Activated CD4-positive, alpha-beta T cell treated with anti-CD3 and anti-CD28 coated beads for 36 hours (primary cell): Measurements from ENCODE around the gene JAML. TPM values are rescaled to one million over a fixed set of nuclear protein-coding genes. Genes with fewer than 3 reads are reported as not detected.
"Not testable (repeated sequence)": the region's sequence is repeated elsewhere in the genome, so short reads cannot be mapped to it uniquely, and the experiment has no call there.

ENCODE experiments used
- ATAC-seq: fragments of 200-7000 bp; cut with Tn5 transposase; one replicate; pipeline ENCODE4 v1.10.0; 2021; ENCODE audit warnings: mild to moderate bottlenecking, moderate library complexity
- CTCF ChIA-PET: fragments of 350-600 bp; sonication (Branson Sonifier 250); formaldehyde crosslinking; loops from one replicate; lab custom pipeline; 2021; ENCODE audit warnings: antibody characterized with exemption; lab: Charles Lee
- POLR2A ChIA-PET: fragments of 350-600 bp; sonication (Branson Sonifier 250); formaldehyde crosslinking; loops from one replicate; lab custom pipeline; 2021; ENCODE audit warnings: antibody characterized with exemption, inconsistent platforms; lab: Charles Lee
- DNase-seq: peaks from one replicate; pipeline ENCODE4 v3.0.0-alpha.2; 2020
- H3K27ac Mint-ChIP-seq: one replicate; pipeline ENCODE4 v1.8.0; 2021; ENCODE audit warnings: mixed read lengths
- H3K27me3 Mint-ChIP-seq: one replicate; pipeline ENCODE4 v1.8.0; 2021; ENCODE audit warnings: mixed read lengths
- H3K36me3 Mint-ChIP-seq: one replicate; pipeline ENCODE4 v1.8.0; 2021; ENCODE audit warnings: low read depth, mixed read lengths
- H3K4me1 Mint-ChIP-seq: one replicate; pipeline ENCODE4 v1.8.0; 2021; ENCODE audit warnings: mixed read lengths
- H3K4me3 Mint-ChIP-seq: one replicate; pipeline ENCODE4 v1.8.0; 2021; ENCODE audit warnings: mild to moderate bottlenecking, moderate library complexity, mixed read lengths
- H3K9me3 Mint-ChIP-seq: one replicate; pipeline ENCODE4 v1.8.0; 2021; ENCODE audit warnings: low read depth, mixed read lengths
- intact Hi-C, 2 experiments: fragments of 100-400 bp; cut with DNase I in 1 of 2; cut with micrococcal nuclease in 1 of 2; formaldehyde crosslinking; loops; one replicate each; pipeline versions ENCODE4 v1.14.2 to v1.15.1; 2022 to 2024; cut with DNase I, micrococcal nuclease
- total RNA-seq, 2 experiments: library from RNA; stranded (reverse); gene quantifications; one replicate each; pipeline ENCODE4 v1.2.3, GENCODE V29; 2021

The JAML gene
- total RNA-seq, 2 experiments from 2014 or later = 168 to 193 TPM

GRCh38 chr11:118200901-118201680, 23.7 kb downstream of the JAML start:
- peak; percentile 72 for DNase-seq
- ChIA-PET CTCF (interaction anchor here (1.3 to 1.8 kb wide), 3 partner anchors 16 to 51 kb away, joined by 3 to 16 read pairs (median 4); no protein-coding TSS in a partner anchor), POLR2A (interaction anchor here (1.2 to 1.4 kb wide), 2 partner anchors 14 to 23 kb away, joined by 5 to 8 read pairs; partner anchors contain the start of gene JAML)
- peaks cover 31% of the 10 kb centered on the region for H3K36me3 Mint-ChIP-seq
- ATAC-seq = peak; percentile 88
- H3K9me3 Mint-ChIP-seq = no peaks in the 10 kb centered on the region
- H3K4me3 Mint-ChIP-seq = no peak overlapping the region
- H3K27me3 Mint-ChIP-seq = no peaks in the 10 kb centered on the region
- no peak overlapping the region for H3K27ac Mint-ChIP-seq
- intact Hi-C loops = loop anchor here (1.0 to 5.0 kb wide), 8 partner anchors 16 to 371 kb away; partner anchors contain the start of genes ARCN1 (in 1 of the 2), CD3D (in 1 of the 2), CD3G (in 1 of the 2) and JAML (in 1 of the 2)
- H3K4me1 Mint-ChIP-seq = peaks cover 14% of the 10 kb centered on the region

GRCh38 chr11:118200497-118200896, 24.3 kb downstream of the JAML start:
- H3K4me3 Mint-ChIP-seq = no peak overlapping the region
- CTCF ChIA-PET = interaction anchor here (1.3 to 2.8 kb wide), 6 partner anchors 16 to 91 kb away, joined by 3 to 27 read pairs (median 9); partner anchors contain the start of gene JAML

GRCh38 chr11:118199135-118199534, 25.7 kb downstream of the JAML start:
- Mint-ChIP-seq H3K36me3 (peaks cover 48% of the 10 kb centered on the region), H3K9me3 (no peaks in the 10 kb centered on the region), H3K27ac (peak overlapping the region; percentile 83), H3K4me3 (peak overlapping the region; percentile 18), H3K27me3 (no peaks in the 10 kb centered on the region), H3K4me1 (peaks cover 14% of the 10 kb centered on the region)
- intact Hi-C loops = no loop called here
- POLR2A ChIA-PET = interaction anchor here (0.6 to 1.6 kb wide), 10 partner anchors 10 to 244 kb away, joined by 3 to 10 read pairs (median 6); partner anchors contain the start of gene JAML
- DNase-seq = no peak
- CTCF ChIA-PET = interaction anchor here (0.6 to 2.8 kb wide), 58 partner anchors 9 to 371 kb away, joined by 3 to 27 read pairs (median 6); partner anchors contain the start of genes CD3D, CD3E, CD3G and JAML
- ATAC-seq = no peak

More at GRCh38 chr11:118200497-118200896, 24.3 kb downstream of the JAML start:
- Mint-ChIP-seq H3K9me3 (no peaks in the 10 kb centered on the region), H3K27ac (no peak overlapping the region), H3K36me3 (peaks cover 35% of the 10 kb centered on the region), H3K27me3 (no peaks in the 10 kb centered on the region), H3K4me1 (peaks cover 14% of the 10 kb centered on the region)
- no peak for DNase-seq
- POLR2A ChIA-PET = interaction anchor here (1.1 kb wide), 1 partner anchor 16 kb away, joined by 5 read pairs; no protein-coding TSS in a partner anchor
- intact Hi-C loops = loop anchor here (2.0 to 5.0 kb wide), 4 partner anchors 142 to 372 kb away; partner anchors contain the start of genes ARCN1 (in 1 of the 2), CD3D (in 1 of the 2) and CD3G (in 1 of the 2)
- ATAC-seq = no peak

GRCh38 chr11:118198370-118198769, 26.4 kb downstream of the JAML start:
- peaks cover 14% of the 10 kb centered on the region for H3K4me1 Mint-ChIP-seq
- peak; percentile 35 for ATAC-seq
- peak overlapping the region; percentile 71 for H3K27ac Mint-ChIP-seq
- no peaks in the 10 kb centered on the region for H3K27me3 Mint-ChIP-seq
- CTCF ChIA-PET = interaction anchor here (0.6 to 2.8 kb wide), 69 partner anchors 10 to 815 kb away, joined by 3 to 27 read pairs (median 5); partner anchors contain the start of genes CD3D, CD3E, CD3G and JAML
- POLR2A ChIA-PET = interaction anchor here (0.6 to 1.6 kb wide), 12 partner anchors 10 to 572 kb away, joined by 3 to 10 read pairs (median 5); partner anchors contain the start of gene JAML
- peaks cover 56% of the 10 kb centered on the region for H3K36me3 Mint-ChIP-seq
- intact Hi-C loops = loop anchor here (1.0 kb wide), 4 partner anchors 53 to 290 kb away; no protein-coding TSS in a partner anchor
- peak; percentile 92 for DNase-seq
- H3K9me3 Mint-ChIP-seq = no peaks in the 10 kb centered on the region
- H3K4me3 Mint-ChIP-seq = peak overlapping the region; percentile 20

GRCh38 chr11:118194835-118195627, 29.8 kb downstream of the JAML start:
- Mint-ChIP-seq H3K27me3 (no peaks in the 10 kb centered on the region), H3K36me3 (peaks cover 80% of the 10 kb centered on the region), H3K27ac (no peak overlapping the region), H3K4me3 (no peak overlapping the region), H3K9me3 (peaks cover 8% of the 10 kb centered on the region), H3K4me1 (peaks cover 14% of the 10 kb centered on the region)
- ATAC-seq = no peak
- ChIA-PET CTCF (interaction anchor here (0.5 to 1.3 kb wide), 10 partner anchors 15 to 411 kb away, joined by 3 to 6 read pairs (median 3); no protein-coding TSS in a partner anchor), POLR2A (interaction anchor here (0.6 kb wide), 1 partner anchor 188 kb away, joined by 3 read pairs; no protein-coding TSS in a partner anchor)
- DNase-seq = no peak
- intact Hi-C loops = no loop called here

- no peak for ATAC-seq
- no peak for DNase-seq
- Mint-ChIP-seq H3K27me3 (peaks cover 2% of the 10 kb centered on the region), H3K4me1 (peaks cover 10% of the 10 kb centered on the region), H3K27ac (peak overlapping the region; percentile 43), H3K36me3 (peaks cover 75% of the 10 kb centered on the region), H3K4me3 (no peak overlapping the region), H3K9me3 (peaks cover 8% of the 10 kb centered on the region)
- ChIA-PET POLR2A (no interaction called here), CTCF (interaction anchor here (0.9 to 1.1 kb wide), 3 partner anchors 14 to 108 kb away, joined by 3 to 4 read pairs (median 3); no protein-coding TSS in a partner anchor)
- intact Hi-C loops = no loop called here
Observed at GRCh38 chr11:118193910-118194566, 30.8 kb downstream of the JAML start.

- intact Hi-C loops = not testable (repeated sequence)
Observed at GRCh38 chr11:118192817-118193216, 32.0 kb downstream of the JAML start.

GRCh38 chr11:118190942-118191506, 33.8 kb downstream of the JAML start:
- H3K27ac Mint-ChIP-seq, H3K4me1 Mint-ChIP-seq, ATAC-seq, H3K27me3 Mint-ChIP-seq, H3K9me3 Mint-ChIP-seq, POLR2A ChIA-PET, CTCF ChIA-PET, intact Hi-C loops, H3K4me3 Mint-ChIP-seq, DNase-seq: not testable (repeated sequence)
- H3K36me3 Mint-ChIP-seq = peaks cover 48% of the 10 kb centered on the region

More at GRCh38 chr11:118192817-118193216, 32.0 kb downstream of the JAML start:
- H3K27ac Mint-ChIP-seq, ATAC-seq, H3K4me1 Mint-ChIP-seq, H3K9me3 Mint-ChIP-seq, H3K4me3 Mint-ChIP-seq, DNase-seq, H3K27me3 Mint-ChIP-seq: not testable (repeated sequence)
- ChIA-PET POLR2A (interaction anchor here (0.9 kb wide), 1 partner anchor 91 kb away, joined by 7 read pairs; no protein-coding TSS in a partner anchor), CTCF (interaction anchor here (0.6 kb wide), 1 partner anchor 152 kb away, joined by 3 read pairs; no protein-coding TSS in a partner anchor)
- H3K36me3 Mint-ChIP-seq = peaks cover 64% of the 10 kb centered on the region

GRCh38 chr11:118186346-118187107, 38.3 kb downstream of the JAML start:
- CTCF ChIA-PET = interaction anchor here (1.4 to 2.8 kb wide), 2 partner anchors 15 to 109 kb away, joined by 4 to 10 read pairs; no protein-coding TSS in a partner anchor
- Mint-ChIP-seq H3K27ac (no peak overlapping the region), H3K9me3 (peaks cover 5% of the 10 kb centered on the region), H3K4me1 (no peaks in the 10 kb centered on the region), H3K4me3 (no peak overlapping the region), H3K36me3 (peaks cover 7% of the 10 kb centered on the region), H3K27me3 (peaks cover 15% of the 10 kb centered on the region)
- POLR2A ChIA-PET = no interaction called here
- no peak for DNase-seq
- ATAC-seq = no peak
- intact Hi-C loops = no loop called here
